ENCODE data around the gene HIRA. TPM values are rescaled to one million over a fixed set of nuclear protein-coding genes. Genes with fewer than 3 reads are reported as not detected.

Gene HIRA
- total and polyA plus RNA-seq, 9 of the 15 experiments (the other 6 are each of a cell fraction or from before 2014, with no cell fraction given) = 0.96 to 132 (median 58.4) TPM

- peak; percentile 55; the same call in 1 of the 2 replicates for TF ChIP-seq XRCC5 (IDR thresholded peaks at IDR 0.05; ENCODE audit: low read depth, low read length)
- no peak for TF ChIP-seq NCOA4 (IDR thresholded peaks at IDR 0.05; ENCODE audit: partially characterized antibody)
- peak; percentile 63 for TF ChIP-seq PKNOX1 (IDR thresholded peaks at IDR 0.05)
- no peak for TF ChIP-seq SNIP1 (IDR thresholded peaks at IDR 0.05; ENCODE audit: low read depth)
- no peak for TF ChIP-seq ILK (tag; IDR thresholded peaks at IDR 0.05; ENCODE audit: borderline replicate concordance, low read depth)
- no peak for TF ChIP-seq SMARCA5 (IDR thresholded peaks at IDR 0.05)
- peak; percentile 68; the same call in 1 of the 2 replicates for TF ChIP-seq L3MBTL2 (IDR thresholded peaks at IDR 0.05)
- no peak for TF ChIP-seq ZNF699 (CRISPR knock-in tag; IDR thresholded peaks at IDR 0.05; ENCODE audit: insufficient replicate concordance)
- no peak for TF ChIP-seq HNRNPH1 (optimal IDR thresholded peaks at IDR 0.05; ENCODE audit: low read depth, low read length)
- TF ChIP-seq ATF6 (CRISPR knock-in tag; IDR thresholded peaks at IDR 0.05) = no peak
- no peak for TF ChIP-seq ZNF174 (CRISPR knock-in tag; IDR thresholded peaks at IDR 0.05)
- no peak for TF ChIP-seq ZNF280A (IDR thresholded peaks at IDR 0.05; ENCODE audit: low read depth, partially characterized antibody)
- TF ChIP-seq CHD2 (IDR thresholded peaks at IDR 0.05; ENCODE audit: low read depth, low read length) = peak; percentile 60
- no peak for TF ChIP-seq SIRT6 (IDR thresholded peaks at IDR 0.05; ENCODE audit: low read depth, low read length)
- TF ChIP-seq JUN (IDR thresholded peaks at IDR 0.05; ENCODE audit: borderline replicate concordance, low read depth, low read length) = peak; percentile 99
- no peak for TF ChIP-seq JUN (CRISPR knock-in tag; IDR thresholded peaks at IDR 0.05; ENCODE audit: borderline replicate concordance)
- TF ChIP-seq TAF9B (IDR thresholded peaks at IDR 0.05; ENCODE audit: partially characterized antibody) = no peak
- TF ChIP-seq CREB1 (IDR thresholded peaks at IDR 0.05) = peak; percentile 64
- no peak for TF ChIP-seq CREB1 (CRISPR knock-in tag; IDR thresholded peaks at IDR 0.05)
- TF ChIP-seq KLF1 (tag; IDR thresholded peaks at IDR 0.05) = no peak
- TF ChIP-seq HLTF (IDR thresholded peaks at IDR 0.05) = no peak
- no peak for TF ChIP-seq SUPT5H (IDR thresholded peaks at IDR 0.05)
- TF ChIP-seq, protein P1, sequence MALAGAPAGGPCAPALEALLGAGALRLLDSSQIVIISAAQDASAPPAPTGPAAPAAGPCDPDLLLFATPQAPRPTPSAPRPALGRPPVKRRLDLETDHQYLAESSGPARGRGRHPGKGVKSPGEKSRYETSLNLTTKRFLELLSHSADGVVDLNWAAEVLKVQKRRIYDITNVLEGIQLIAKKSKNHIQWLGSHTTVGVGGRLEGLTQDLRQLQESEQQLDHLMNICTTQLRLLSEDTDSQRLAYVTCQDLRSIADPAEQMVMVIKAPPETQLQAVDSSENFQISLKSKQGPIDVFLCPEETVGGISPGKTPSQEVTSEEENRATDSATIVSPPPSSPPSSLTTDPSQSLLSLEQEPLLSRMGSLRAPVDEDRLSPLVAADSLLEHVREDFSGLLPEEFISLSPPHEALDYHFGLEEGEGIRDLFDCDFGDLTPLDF (CRISPR knock-in tag; IDR thresholded peaks at IDR 0.05) = no peak; the same call in 1 of the 2 replicates
- TF ChIP-seq SFPQ (IDR thresholded peaks at IDR 0.05; ENCODE audit: low read depth, low read length) = no peak
These were observed 12.5 kb downstream of the HIRA start (continued) for GRCh38 chr22:19419086-19419463.
